Panc1 (cell line): Measurements from ENCODE around the gene ENTPD1. TPM values are rescaled to one million over a fixed set of nuclear protein-coding genes. Genes with fewer than 3 reads are reported as not detected.

Source experiments
- ATAC-seq: fragments of 200-7000 bp; cut with Tn5 transposase; 2 replicates; pipeline ENCODE4 v1.9.1; 2020; ENCODE audit warnings: mild to moderate bottlenecking, moderate library complexity
- BruUV-seq: library from RNA; stranded (reverse); fragments of 400-500 nt; replicated peaks from 2 replicates; lab custom pipeline; 2021; lab: Mats Ljungman, UMichigan
- CTCF ChIA-PET: fragments of 300-600 bp; sonication (Branson Sonifier 250); formaldehyde crosslinking; loops from one replicate; lab custom pipeline; 2022; ENCODE audit warnings: antibody characterized with exemption; lab: Charles Lee
- POLR2A ChIA-PET: fragments of 300-600 bp; sonication (Branson Sonifier 250); formaldehyde crosslinking; loops from one replicate; lab custom pipeline; 2022; ENCODE audit warnings: antibody characterized with exemption; lab: Charles Lee
- DNase-seq: peaks from one replicate; pipeline ENCODE4 v3.0.0-alpha.2; 2010; ENCODE audit warnings: low read depth, low spot score
- H3K27ac ChIP-seq: 2 replicates; pipeline ENCODE4 v1.5.1; 2011; ENCODE audit warnings: mild to moderate bottlenecking, low read length, inconsistent platforms
- H3K27me3 ChIP-seq: fragments of 200-500 bp; sonication (Bioruptor generic); 2 replicates; pipeline ENCODE4 v1.6.0; 2014; ENCODE audit warnings: low read length, inconsistent platforms; ENCODE audit not compliant: control insufficient read depth, insufficient read depth
- H3K36me3 ChIP-seq: fragments of 200-500 bp; sonication (Bioruptor generic); 2 replicates; pipeline ENCODE4 v1.5.1; 2014; ENCODE audit warnings: inconsistent platforms, mild to moderate bottlenecking, low read length, moderate library complexity; ENCODE audit not compliant: control insufficient read depth, insufficient read depth
- H3K4me1 ChIP-seq: 2 replicates; pipeline ENCODE4 v1.5.1; 2011; ENCODE audit warnings: inconsistent platforms, mild to moderate bottlenecking, low read length, moderate library complexity; ENCODE audit not compliant: control insufficient read depth, insufficient read depth
- H3K4me3 ChIP-seq, 2 experiments: 2 replicates each; pipeline ENCODE4 v1.5.1; 2011 to 2012; ENCODE audit warnings: low read depth in 2 of 2, low read length in 2 of 2, mild to moderate bottlenecking in 2 of 2, inconsistent platforms in 1 of 2, moderate library complexity in 1 of 2
- H3K9me3 ChIP-seq: fragments of 200-500 bp; sonication (Bioruptor generic); 2 replicates; pipeline ENCODE4 v1.5.1; 2014; ENCODE audit warnings: low read depth, mild to moderate bottlenecking, inconsistent platforms, low read length, moderate library complexity; ENCODE audit not compliant: control insufficient read depth, insufficient read depth
- POLR2AphosphoS5 ChIP-seq: IDR thresholded peaks from 2 replicates; pipeline ENCODE4 v1.6.1; 2012; ENCODE audit warnings: mild to moderate bottlenecking, low read depth, low read length, moderate library complexity
- SIN3A ChIP-seq: IDR thresholded peaks from 2 replicates; pipeline ENCODE4 v1.6.1; 2012; ENCODE audit warnings: low read depth, mild to moderate bottlenecking, low read length, moderate library complexity, borderline replicate concordance; ENCODE audit not compliant: insufficient read depth
- TCF7L2 ChIP-seq: IDR thresholded peaks from 2 replicates; pipeline ENCODE4 v1.6.1; 2011; ENCODE audit warnings: mild to moderate bottlenecking, low read depth, low read length, inconsistent platforms
- in situ Hi-C: cut with HindIII; loops from 2 replicates; pipeline ENCODE4 v1.10.0; 2016; ENCODE audit warnings: low sequenced_read_pairs, low pct_unique_long_range_greater_than_20kb
- intact Hi-C: fragments of 100-400 bp; cut with micrococcal nuclease; formaldehyde crosslinking; loops from one replicate; pipeline ENCODE4 v1.10.0; 2022; ENCODE audit not compliant: unreplicated experiment
- total RNA-seq: library from RNA; stranded (reverse); gene quantifications from one replicate; pipeline ENCODE4 v1.2.1, GENCODE V29; 2021; ENCODE audit not compliant: unreplicated experiment
- TF ChIP-seq, protein P1 (sequence below), 2 experiments: IDR thresholded peaks; 2 replicates each; pipeline ENCODE4 v1.6.1; 2011 to 2012; ENCODE audit warnings: low read depth in 2 of 2, control low read depth in 1 of 2, low read length in 1 of 2, mild to moderate bottlenecking in 1 of 2, moderate library complexity in 1 of 2; ENCODE audit not compliant: insufficient read depth in 1 of 2
- TF ChIP-seq, protein P2 (sequence below): fragments of 450-650 bp; IDR thresholded peaks from 2 replicates; pipeline ENCODE4 v1.5.1; 2017; ENCODE audit warnings: mild to moderate bottlenecking

ENTPD1 gene
- total RNA-seq, 1 experiment from 2014 or later = 0.31 TPM

DNA sequence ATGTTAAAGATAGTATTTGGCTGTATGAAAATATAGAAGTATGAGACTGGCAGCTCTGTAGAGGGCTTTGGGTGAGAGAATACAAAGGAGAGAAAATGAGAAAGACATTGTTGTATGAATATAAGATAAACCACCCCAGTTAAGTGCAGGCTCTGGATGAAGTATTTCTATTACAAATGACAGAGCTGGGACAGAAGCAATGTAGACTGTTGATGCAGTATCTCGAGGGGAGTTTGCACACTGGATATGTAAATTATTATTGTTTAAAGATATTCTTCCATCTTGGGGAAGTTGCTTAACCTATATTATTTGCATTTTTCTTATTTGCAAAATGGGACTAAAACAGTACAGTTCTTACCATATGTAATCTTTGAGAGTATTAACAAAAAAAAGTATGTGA lies 31.5 kb downstream of the ENTPD1 start:
- ChIA-PET CTCF (no interaction called here), POLR2A (no interaction called here)
- no peak for ATAC-seq
- Histone ChIP-seq H3K27me3 (peaks cover 8% of the 10 kb centered on the region), H3K9me3 (no peaks in the 10 kb centered on the region), H3K36me3 (no peaks in the 10 kb centered on the region), H3K27ac (no peak overlapping the region), H3K4me1 (no peaks in the 10 kb centered on the region), H3K4me3 (no peak overlapping the region)
- no peak for DNase-seq
- no peak for TF ChIP-seq POLR2AphosphoS5
- TF ChIP-seq, protein P1, sequence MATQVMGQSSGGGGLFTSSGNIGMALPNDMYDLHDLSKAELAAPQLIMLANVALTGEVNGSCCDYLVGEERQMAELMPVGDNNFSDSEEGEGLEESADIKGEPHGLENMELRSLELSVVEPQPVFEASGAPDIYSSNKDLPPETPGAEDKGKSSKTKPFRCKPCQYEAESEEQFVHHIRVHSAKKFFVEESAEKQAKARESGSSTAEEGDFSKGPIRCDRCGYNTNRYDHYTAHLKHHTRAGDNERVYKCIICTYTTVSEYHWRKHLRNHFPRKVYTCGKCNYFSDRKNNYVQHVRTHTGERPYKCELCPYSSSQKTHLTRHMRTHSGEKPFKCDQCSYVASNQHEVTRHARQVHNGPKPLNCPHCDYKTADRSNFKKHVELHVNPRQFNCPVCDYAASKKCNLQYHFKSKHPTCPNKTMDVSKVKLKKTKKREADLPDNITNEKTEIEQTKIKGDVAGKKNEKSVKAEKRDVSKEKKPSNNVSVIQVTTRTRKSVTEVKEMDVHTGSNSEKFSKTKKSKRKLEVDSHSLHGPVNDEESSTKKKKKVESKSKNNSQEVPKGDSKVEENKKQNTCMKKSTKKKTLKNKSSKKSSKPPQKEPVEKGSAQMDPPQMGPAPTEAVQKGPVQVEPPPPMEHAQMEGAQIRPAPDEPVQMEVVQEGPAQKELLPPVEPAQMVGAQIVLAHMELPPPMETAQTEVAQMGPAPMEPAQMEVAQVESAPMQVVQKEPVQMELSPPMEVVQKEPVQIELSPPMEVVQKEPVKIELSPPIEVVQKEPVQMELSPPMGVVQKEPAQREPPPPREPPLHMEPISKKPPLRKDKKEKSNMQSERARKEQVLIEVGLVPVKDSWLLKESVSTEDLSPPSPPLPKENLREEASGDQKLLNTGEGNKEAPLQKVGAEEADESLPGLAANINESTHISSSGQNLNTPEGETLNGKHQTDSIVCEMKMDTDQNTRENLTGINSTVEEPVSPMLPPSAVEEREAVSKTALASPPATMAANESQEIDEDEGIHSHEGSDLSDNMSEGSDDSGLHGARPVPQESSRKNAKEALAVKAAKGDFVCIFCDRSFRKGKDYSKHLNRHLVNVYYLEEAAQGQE (IDR thresholded peaks at IDR 0.05; ENCODE audit: insufficient read depth in 1 of 2, low read depth in 2 of 2, low read length in 1 of 2) = no peak
- TF ChIP-seq SIN3A = no peak
- TF ChIP-seq, protein P2, sequence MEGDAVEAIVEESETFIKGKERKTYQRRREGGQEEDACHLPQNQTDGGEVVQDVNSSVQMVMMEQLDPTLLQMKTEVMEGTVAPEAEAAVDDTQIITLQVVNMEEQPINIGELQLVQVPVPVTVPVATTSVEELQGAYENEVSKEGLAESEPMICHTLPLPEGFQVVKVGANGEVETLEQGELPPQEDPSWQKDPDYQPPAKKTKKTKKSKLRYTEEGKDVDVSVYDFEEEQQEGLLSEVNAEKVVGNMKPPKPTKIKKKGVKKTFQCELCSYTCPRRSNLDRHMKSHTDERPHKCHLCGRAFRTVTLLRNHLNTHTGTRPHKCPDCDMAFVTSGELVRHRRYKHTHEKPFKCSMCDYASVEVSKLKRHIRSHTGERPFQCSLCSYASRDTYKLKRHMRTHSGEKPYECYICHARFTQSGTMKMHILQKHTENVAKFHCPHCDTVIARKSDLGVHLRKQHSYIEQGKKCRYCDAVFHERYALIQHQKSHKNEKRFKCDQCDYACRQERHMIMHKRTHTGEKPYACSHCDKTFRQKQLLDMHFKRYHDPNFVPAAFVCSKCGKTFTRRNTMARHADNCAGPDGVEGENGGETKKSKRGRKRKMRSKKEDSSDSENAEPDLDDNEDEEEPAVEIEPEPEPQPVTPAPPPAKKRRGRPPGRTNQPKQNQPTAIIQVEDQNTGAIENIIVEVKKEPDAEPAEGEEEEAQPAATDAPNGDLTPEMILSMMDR = no peak
- TF ChIP-seq TCF7L2 = no peak
- intact Hi-C loops = no loop called here
- BruUV-seq = no TSS peak
- in situ Hi-C loops = no loop called here

DNA sequence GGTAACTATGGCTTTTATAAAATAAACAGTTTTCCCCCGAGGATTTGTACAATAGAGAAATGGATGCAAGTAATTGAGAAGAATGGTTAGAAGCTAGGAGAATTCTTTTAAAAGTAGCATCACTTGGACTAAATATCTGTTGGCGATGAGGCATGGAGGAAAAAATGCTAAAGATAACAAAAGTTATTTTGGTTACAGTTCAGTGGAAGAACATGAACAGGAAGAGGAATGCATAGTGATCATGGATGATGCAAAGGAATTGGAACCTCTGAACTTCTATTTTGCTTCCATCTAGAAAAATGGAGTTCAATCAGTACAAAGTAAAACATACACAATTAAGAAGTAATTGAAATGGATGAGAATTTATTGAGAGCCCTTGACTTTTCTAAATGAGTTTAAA lies 32.9 kb downstream of the ENTPD1 start:
- H3K36me3 ChIP-seq = no peaks in the 10 kb centered on the region
- H3K4me3 ChIP-seq = no peak overlapping the region
- BruUV-seq = no TSS peak
- DNase-seq = no peak
- no peaks in the 10 kb centered on the region for H3K9me3 ChIP-seq
- in situ Hi-C loops (no loop called here), intact Hi-C loops (no loop called here)
- no peak overlapping the region for H3K27ac ChIP-seq
- ATAC-seq = no peak
- no peaks in the 10 kb centered on the region for H3K4me1 ChIP-seq
- TF ChIP-seq SIN3A (no peak), POLR2AphosphoS5 (no peak), TCF7L2 (no peak)
- TF ChIP-seq, protein P1 (IDR thresholded peaks at IDR 0.05; ENCODE audit: insufficient read depth in 1 of 2, low read depth in 2 of 2, low read length in 1 of 2) = no peak
- TF ChIP-seq, protein P2 = no peak
- CTCF ChIA-PET = no interaction called here
- POLR2A ChIA-PET = no interaction called here
- peaks cover 5% of the 10 kb centered on the region; the same call in 1 of the 2 replicates for H3K27me3 ChIP-seq
